GM19467 (cell line): ENCODE measurements around the gene ACY1.
"Not testable (repeated sequence)": the region's sequence is repeated elsewhere in the genome, so short reads cannot be mapped to it uniquely, and the experiment has no call there.

ENCODE experiments used
- ATAC-seq: cut with Tn5 transposase; IDR thresholded peaks from one replicate; pipeline ENCODE4 v1.9.1; 2021; ENCODE audit warnings: mild to moderate bottlenecking, moderate library complexity; ENCODE audit not compliant: unreplicated experiment

ACY1 gene

DNA sequence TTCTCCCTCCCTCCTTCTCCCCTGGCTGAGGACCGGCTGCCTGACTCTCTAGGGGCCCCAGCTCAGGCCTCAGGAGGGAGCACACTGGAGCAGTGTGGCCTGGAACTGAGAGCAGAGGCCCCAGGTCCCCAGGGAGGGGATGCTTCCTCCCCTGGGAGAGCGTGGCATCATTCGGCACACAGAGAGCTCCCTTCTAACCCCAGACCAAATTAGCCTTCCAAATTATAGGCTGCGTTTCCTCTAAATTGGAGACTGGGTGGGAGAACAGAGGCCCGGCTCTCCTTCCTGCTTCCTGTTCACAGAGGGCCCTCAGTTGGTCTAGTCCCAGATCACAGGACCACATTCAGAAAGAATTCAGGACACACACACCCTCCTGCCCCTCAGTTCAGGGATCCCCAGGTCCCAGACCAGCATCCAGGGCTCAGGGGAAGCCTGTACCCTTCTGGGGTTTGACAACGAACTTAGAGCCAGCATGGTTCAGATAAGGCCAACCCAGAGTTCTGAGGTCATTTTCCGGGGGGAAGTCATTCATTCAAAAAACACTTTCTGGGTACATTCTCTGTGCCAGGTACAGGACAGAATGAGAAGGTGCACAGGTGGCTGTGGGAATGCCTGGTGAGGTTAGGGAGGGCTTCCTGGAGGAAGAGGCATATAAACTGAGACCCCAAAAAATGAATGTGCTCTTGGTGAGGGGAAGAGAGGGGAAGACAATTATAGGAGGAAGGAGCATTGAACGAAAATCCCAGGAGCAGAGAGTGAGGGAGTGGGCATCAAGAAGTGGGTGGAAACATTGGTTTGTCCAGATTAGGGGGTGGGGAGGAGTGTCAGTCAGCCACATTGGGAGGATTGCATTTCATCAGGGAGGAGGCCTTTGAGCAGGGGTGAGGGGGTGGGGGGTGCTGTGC, 40.8 kb downstream of the ACY1 start:
- ATAC-seq, result peak; percentile 66

DNA sequence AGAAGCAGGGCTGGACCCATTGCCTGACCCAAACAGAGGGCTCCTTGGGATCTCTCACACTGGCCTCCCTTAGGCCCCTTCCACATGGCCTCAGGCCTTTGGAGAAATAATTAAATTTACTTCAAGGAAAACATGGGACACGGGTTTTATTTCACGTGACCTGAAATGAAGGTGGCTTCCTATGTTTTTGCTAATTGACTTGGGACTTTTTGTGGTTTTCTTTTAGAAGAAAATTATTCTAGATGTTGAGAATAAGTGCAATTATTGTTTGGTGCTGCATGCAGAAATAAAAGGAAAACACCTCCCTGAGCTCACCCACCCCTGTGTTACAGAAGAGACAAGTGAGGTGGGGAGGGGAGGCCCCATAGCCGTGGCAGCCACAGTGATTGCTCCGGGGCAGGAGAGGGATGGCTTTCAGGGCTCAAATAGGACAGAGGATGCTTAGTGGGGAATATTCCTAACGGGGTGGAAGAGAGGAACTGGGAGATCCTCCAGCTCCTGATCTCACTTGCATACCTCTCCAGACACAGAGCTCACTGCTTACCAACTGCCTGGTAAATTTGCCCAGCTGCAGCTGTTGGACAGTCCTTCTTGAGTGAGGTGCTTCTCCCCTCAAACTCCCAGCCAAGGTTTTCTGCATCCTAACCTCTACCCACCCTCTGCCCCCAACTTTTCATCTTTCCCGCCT, 41.6 kb downstream of the ACY1 start:
- ATAC-seq, result no peak

DNA sequence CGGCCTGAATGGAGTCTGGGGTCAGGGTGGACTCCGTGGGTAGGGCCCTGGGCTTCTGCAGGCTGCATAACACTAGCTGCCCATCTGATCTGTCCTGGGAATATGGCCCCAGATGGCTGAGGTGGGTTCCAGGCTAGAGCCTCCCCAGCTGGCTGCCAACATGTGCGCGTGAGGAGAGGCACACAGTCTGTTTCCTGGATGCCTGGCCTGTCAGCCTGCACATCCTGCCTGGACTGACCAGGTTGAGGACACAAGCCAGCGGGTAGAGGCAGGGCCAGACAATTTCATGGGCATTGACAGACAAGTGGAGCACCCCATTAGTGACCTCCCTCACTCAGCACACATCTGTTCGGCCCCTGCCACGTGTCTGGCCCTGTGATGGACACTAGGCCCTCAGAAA, 42.1 kb downstream of the ACY1 start:
- no peak for ATAC-seq

DNA sequence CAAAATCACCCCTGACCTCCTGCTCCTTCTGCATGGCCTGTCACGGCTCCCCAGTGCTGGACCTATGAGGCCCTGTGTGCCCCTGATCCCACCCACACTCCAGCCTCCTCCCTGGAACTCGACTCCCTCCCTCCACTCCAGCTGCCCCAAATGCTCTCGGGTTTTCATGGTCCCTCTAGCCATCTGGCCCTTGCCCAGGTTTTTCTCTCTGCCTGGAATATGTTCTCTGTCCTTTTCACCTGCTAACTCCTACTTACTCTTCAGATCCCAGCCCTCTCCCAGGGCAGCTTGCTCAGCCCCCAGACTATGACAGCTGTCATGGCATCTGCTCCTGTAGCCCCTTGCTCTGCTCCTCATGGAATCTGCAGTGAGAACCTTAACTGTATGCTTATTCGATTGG, 42.7 kb downstream of the ACY1 start:
- ATAC-seq, result no peak

DNA sequence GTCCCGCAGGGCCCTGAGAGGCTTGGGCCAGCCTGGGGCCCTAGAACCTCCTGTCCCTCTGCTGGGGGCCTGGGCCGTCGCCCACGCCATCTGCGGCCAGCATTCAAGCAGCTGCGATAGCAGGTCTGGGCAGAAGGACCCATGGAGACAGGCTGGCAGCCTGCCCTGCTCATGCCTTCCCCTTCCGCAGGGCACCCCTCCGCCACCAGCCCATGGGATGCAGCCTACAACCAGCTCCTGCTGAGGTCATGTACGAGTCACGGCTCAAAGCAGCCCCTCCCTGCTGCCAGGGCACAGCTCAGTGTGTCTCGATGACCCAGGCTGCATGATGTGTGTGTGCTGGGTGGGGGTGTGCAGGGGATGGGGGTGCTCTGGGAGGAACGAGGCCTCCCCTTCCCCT, 45.2 kb downstream of the ACY1 start:
- no peak for ATAC-seq

DNA sequence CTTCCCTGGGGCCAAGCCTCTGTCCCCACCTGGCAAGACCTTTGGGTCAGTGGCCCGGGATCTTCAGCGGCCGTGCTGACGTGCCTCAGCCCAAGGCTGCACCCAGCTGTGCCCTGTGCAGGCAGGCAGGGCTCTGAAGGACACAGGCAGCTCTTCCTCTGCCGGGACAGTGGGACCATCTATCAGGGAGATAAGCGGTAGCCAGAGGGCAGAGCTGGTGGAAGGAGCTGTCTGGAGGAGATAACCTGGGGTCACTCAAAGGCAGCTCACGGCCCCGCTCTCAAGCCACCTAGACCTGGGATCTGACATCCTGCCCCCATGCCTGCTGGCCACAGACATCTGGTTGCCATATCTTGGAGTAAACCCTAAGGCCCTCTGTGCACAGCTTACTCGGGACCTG, 45.7 kb downstream of the ACY1 start:
- ATAC-seq, result no peak

DNA sequence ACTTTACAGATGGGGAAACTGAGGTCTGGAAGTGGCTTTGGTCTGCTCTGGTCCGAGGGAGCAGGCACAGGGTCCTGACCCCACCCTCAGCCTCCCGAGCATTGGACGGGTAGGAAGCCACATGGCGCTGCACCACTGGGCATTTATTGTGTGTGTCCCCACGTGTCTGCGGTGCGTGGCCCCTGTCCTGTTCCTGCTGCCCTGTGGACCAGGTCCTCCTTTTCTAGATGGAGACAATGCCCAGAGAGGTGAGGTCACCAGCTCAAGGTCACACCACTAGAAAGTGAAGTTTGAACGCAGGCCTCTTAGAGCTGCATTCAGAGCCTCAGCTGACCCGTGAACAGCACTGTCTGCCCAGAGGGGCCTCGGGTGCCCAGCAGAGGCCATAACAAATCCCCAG, 46.2 kb downstream of the ACY1 start:
- no peak for ATAC-seq

DNA sequence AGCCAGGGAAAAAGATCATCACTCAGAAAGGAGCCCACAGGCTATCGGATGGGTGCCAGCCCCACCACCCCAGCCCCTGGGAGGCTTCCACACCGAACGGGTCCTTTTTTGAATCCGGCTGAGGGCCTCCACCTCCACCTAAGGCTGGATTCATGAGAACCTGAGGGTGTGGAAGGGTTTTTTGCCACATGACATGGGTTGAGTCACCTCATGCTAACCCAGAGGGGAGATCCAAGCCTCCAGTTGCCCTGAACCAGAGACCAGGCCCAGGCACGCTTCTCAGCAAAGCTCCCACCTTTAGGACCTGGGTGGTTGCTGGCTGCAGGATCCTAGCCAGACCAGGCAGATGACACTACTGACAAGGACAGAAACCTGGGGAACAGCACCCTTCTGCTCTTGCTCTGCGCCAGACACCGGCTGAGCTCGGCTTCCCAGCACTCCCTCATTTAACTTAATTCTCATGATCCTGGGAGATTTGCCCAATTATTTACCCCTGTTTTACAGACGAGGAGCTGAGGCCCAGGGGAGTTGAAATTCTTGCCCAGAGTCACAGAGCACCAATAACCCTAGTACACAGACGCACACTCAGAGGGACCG, 47.5 kb downstream of the ACY1 start:
- ATAC-seq, result no peak

DNA sequence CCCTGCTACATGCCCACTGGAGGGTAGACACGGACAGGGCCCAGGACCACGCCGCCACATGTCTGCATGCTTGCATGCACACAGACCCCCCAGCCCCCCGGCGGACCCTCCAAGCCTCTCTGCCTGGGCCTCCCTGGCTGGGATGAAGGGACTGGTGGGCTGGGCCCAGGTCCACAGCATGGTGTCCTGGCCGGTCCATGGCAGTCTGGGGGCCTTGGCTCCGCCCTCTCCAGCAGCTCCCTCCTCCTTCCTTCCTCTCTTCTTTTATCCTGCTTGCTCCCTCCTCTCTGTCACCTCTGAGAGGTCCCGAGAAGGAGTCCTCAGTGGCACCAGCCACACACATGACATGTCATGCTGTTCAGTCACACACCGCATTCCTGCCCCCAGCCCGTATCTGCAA, 48.6 kb downstream of the ACY1 start:
- ATAC-seq, result no peak

DNA sequence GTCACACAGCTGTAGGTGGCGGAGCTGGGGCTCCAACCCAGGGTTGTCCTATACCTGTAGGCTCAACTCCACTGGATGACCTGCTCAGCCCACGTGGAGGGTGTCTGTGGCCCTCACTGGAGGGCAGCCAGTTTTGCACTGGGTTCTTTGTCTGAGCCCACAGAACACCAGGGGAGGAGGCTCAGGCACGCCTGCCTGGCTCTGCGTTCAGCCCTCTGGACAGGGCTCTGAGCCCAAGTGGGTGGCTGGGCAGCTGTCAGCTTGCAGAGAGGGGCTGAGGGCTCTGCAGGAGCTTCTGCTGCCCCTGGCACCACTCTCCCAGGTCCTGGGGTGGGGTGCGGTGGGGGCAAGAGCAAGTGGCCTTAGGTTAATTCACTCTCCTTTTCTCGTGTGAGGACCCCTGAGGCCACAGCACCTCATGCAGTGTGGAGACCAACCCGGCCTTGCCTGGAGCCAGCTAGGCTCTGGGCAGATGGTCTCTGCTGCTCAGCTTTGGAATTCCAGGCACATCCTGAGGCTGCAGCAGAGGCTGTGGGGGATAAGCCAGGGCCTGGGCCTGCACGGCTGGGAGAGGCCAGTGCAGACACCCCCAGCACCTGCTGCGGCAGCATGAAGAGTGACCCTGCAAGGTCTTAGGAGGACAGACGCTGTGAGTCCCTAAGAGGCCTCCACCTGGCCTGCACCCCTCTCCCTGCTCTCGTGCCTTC, 49.5 kb downstream of the ACY1 start:
- no peak for ATAC-seq

DNA sequence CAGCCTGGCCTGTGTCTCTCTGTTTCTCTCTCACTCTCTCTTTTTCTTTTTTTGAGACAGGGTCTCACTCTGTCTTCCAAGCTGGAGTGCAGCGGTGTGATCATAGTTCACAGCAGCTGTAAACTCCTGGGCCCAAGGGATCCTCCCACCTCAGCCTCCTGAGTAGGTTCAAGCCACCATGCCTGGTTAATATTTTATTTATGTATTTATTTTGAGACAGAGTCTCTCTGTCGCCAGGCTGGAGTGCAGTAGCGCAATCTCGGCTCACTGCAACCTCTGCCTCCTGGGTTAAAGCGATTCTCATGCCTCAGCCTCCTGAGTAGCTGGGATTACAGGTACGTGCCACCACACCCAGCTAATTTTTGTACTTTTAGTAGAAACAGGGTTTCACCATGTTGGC, 50.4 kb downstream of the ACY1 start:
- ATAC-seq, result not testable (repeated sequence)

DNA sequence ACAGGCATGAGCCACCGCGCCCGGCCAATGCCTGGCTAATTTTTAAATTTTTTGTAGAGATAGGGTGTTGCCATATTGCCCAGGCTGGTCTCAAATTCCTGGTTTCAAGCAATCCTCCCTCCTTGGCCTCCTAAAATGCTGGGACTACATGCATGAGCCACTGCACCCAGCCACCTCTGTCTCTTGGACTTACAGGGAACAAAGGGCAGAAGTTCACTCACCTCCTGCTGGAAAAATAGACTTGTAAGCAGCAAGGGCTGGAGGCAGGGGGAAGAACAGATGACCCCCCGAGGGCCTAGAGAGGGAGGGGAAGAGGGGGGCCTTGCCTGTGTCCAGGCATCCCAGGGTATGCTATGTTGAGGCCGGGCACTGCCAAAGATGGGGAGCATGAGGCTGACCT, 50.9 kb downstream of the ACY1 start:
- ATAC-seq, result no peak

DNA sequence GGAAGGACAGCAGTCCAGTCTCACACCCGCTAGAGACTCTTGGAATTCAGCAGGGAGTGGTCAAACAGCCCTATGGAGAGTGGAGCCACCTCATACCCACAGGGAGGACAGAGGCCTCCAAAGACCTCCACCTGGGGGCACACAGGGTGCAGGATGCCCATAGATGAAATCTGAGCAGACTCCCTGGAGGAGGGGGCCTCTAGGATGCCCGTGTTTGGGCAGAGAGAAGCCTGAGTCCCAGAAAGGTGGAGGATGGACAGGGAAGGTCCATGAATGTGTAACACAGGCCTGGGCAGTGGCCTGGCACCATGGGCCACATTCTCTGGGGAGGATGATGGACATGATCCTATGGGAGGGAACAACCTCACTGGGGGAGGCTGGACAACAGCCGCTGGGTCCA, 51.3 kb downstream of the ACY1 start:
- no peak for ATAC-seq

DNA sequence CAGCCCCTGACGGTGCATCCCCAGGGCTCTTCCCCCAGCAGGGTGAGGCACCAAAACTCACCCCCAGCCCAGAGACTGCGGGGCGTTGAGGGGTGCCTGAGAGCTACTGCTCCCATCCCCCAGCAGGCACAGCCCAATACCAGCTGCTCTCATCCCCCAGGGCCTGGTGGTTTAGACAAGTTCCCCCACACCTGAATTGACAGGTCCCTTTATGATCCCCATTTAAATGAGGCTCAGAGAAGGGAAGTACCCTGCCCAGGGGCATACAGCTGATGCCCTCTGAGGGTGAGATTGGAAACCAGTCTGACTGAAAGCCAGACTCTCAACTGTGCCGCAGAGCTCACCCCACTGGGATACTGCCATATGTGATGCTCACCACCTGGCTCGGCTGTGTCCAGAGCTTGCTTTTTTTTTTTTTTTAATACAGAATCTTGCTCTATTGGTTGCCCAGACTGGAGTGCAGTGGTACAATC, 52.9 kb downstream of the ACY1 start:
- ATAC-seq, result peak; percentile 44

DNA sequence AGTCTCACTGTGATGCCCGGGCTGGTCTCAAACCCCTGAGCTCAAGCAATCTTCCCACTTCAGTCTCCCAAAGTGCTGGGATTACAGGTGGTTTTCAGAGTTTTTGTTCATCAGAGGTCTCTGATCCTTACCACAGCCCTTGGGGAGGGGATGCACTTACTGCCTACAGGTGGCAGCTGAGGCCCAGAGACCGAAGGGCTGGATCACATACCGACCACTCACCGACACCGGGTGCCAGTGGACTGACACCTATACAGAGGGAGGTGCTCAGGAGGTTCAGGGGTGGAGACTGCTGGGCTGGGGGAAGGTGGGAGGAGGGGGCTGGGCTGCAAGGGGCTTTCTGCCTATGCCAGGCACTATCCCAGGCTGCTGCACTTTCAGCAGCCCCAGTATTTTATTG, 53.5 kb downstream of the ACY1 start:
- no peak for ATAC-seq

DNA sequence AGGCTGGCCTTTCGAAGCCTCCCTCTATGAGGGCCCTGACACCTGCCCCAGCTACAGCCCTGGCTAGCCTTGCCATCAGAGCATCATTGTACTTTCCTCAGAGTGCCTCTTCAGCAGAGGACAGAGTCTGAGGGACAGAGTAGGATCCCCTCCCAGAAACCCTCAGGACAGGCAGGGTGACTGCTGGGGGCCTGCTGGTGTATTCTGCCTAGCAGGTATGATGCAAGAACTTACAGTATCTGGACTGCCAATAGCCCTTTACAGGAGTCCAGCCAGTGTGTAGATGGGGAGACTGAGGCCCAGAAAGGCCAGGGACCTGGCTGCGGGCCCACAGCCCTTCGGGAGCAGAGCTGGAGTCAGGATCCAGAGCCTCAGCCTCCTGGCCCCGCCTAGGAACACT, 54.0 kb downstream of the ACY1 start:
- no peak for ATAC-seq

DNA sequence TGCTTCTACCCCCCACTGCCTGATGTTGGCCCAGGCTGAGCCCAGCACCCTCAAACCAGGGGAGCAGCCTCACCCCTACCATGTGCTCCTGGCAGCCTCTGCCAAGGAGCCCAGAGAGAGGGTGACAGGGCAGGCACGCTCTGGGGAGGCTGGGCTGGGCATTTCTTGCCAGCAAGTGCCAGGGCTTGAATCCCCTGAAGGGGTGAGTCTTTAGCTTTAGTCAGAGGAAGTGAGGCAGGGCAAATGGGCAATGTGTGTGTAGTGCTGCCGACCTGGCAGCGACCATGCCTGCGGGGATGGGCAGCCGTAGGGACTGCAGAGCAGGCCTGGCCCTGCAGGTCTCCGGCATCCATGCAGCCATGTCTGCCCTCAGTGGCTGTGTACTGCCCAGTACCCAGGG, 54.9 kb downstream of the ACY1 start:
- no peak for ATAC-seq
